HG02798 (cell line): ENCODE results near the gene RNF14.
"Not testable (repeated sequence)": the region's sequence is repeated elsewhere in the genome, so short reads cannot be mapped to it uniquely, and the experiment has no call there.

Experiments
- ATAC-seq: cut with Tn5 transposase; IDR thresholded peaks from one replicate; pipeline ENCODE4 v1.9.1; 2021; ENCODE audit warnings: mild to moderate bottlenecking; ENCODE audit not compliant: unreplicated experiment, poor library complexity

RNF14 gene

GRCh38 chr5:142011572-142012185 is 42.8 kb downstream of the RNF14 start:
- ATAC-seq: no peak

DNA sequence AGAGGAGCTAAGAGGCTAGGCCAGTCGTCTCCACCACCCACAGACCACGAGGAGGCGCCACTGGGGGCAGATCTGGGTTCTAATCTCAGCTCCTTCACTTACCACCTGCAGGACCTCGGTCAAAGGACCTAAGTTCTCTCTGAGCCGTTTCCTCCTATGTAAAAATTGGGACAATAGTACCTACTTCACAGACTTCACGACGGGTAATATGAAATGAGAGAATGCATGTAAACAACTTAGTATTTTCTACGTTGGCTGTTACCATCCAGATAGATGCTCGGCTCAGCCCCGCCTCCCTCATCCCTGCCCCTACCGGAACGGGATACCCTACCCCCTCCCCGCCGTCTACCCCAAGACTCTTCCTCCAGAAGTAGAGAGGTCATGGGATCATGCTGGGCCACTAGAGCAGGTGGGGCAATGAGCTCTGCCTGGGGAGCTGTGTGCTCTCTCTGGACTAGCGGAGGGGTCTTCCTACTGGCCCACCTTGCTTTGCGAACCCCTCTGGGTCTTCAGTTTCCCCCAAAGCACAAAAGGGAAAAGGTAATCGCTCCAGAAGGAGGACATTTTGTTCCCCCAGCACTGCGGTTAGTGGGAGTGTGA is 43.4 kb downstream of the RNF14 start:
- ATAC-seq: no peak

GRCh38 chr5:142012792-142013388 is 44.0 kb downstream of the RNF14 start, which contains the start of gene GNPDA1:
GNPDA1 (minus strand) TSS chr5:142013027; CDS start chr5:142012035, 992 bp downstream.
- ATAC-seq: peak; percentile 84

GRCh38 chr5:142013734-142014521 is 45.0 kb downstream of the RNF14 start:
- no peak for ATAC-seq

DNA sequence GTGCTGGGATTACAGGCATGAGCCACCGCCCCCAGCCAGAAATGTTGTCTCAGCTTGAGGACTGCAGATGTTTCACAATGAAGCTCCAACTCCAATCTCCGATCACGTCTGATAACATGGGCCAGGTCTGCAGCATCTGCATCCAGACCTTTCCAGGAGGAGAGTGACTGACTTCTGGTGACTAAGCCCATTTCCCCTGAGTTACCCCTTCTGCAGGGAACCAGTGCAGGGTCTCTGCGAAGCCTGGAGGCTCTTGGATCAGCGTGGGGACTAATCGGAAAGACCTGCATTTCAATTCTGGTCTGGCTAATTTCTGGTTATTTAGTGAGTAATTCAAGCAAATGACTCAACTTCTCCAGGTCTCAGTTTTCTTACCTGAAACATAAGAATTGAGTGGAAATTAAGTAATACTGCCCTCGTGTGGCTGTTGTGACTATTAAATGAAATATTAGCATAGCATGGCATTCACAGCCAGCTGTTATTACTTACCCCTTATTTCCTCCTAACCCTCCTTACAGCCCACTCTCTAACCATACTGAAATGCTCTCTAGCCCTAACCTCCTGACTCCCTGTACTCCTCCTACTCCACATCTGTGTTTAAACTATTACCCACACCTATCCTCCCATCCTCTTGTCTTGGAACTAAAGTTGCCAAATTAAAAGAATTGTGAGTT is 46.1 kb downstream of the RNF14 start:
- ATAC-seq: peak; percentile 35

DNA sequence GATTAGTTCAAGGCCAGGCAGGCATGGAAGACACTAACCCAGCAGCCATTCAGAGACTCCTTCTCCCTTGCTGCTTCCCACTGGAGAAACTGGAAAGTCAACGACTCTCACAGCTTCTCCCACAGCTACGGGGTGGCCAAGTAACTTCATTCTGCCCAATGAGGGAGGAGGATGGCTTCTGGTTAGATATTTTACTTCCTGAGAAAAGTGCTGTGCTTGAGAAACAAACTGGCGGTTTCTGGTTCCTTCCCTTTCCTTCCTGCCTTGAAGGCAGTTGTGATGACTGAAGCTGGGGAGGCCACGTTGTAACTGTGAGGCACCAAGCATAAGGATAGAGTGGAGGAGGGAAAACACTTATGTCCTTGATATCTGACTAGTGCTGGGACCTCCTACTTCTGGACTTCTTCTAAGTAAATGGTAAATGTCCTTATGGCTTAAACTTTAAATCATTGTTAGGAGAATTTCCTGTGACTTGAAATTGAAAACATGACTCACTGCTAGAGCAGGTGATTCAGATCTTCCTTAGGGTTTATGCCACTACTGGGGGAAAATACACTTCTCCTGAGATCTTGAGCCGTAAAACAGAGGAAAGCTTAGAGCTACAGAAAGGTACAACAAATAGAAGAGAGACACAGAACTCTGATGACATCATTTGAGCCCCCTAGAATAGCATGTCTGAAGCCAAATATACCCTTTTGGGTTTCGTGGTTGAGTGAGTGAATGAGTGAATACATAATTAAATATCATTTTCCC is 47.1 kb downstream of the RNF14 start:
- peak; percentile 24 for ATAC-seq

DNA sequence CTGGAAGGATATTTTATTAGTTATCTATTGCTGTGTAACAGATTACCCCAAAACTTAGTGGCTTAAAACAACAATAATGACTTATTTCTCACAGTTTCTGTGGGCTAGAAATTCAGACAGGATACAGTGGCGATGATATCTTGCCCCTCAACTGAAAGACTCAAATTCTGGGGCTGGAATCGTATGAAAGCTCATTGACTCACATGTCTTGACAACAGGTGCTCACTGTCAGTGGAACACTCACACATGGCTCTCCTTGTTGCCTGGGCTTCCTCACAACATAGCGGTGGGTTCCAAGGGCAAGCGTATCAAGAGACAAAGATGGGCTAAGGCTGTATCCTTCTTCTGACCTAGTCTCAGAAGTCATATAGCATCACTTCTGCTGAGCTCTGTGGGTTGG is 47.7 kb downstream of the RNF14 start:
- ATAC-seq: peak; percentile 17

DNA sequence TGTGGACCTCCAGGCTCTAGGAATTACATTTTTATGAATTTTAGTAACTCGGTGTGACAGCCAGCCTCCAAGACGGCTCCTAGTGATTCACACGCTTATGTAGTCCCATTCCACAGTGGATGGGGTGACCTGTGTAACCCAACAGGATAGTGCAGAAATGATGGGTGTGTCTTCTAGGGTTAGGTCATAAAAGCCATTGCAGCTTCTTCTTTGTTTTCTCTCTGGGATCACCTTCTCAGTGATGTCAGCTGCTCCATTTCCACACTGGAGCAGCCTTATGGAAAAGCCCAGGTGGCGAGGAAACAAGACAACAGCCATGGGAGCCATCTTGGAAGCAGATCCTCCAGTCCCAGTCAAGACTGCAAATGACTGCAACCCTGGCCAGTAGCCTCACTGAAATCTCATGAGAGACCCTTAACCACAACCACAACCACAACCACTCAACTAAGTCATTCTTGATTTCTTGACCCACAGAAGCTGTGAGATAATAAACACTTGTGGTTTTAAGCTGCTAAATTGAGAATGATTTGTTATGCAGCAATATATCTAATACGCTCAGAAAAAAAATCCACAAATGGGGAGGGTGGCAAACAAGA is 49.0 kb downstream of the RNF14 start:
- peak; percentile 47 for ATAC-seq

DNA sequence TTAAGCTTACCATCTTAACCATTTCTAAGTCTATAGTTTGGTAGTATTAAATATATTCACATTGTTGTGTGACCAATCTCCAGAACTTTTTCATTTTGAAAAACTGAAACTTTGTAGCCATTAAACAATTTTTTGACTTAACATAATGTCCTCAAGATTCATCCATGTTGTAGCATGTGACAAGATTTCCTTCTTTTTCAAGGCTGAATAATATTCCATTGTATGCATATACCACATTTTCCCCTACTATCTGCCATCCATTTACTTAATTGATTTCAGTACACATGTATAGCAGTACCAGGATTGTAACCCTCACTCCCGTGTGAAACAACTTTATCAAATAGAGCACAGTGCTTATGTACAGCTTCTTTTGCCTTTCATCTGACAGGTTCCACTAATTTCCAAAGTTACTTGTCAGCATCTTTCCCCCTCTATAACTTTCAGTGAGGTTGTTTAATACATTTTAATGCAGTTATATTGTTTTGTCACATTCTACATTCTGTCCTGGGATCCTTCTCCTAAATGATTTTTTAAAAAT is 51.3 kb downstream of the RNF14 start:
- no peak for ATAC-seq

DNA sequence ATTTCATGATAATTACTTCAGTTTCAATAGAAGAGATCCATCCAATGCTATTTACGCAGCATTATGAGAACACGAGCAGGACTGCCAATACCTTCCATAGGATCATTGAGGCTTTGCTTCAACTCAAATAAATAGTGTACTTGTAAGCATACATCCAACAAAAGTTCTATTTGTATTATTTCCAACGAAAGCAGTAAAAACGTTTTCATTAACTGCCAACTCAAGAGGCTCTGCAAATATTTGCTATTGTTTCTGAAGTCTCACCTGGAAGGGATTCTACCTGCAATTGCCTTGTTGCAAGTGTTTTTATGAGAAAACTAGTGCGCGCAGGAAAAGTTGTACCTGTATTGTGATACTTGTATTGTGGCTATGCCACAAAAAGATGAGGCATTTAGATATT is 54.9 kb downstream of the RNF14 start:
- ATAC-seq: no peak

DNA sequence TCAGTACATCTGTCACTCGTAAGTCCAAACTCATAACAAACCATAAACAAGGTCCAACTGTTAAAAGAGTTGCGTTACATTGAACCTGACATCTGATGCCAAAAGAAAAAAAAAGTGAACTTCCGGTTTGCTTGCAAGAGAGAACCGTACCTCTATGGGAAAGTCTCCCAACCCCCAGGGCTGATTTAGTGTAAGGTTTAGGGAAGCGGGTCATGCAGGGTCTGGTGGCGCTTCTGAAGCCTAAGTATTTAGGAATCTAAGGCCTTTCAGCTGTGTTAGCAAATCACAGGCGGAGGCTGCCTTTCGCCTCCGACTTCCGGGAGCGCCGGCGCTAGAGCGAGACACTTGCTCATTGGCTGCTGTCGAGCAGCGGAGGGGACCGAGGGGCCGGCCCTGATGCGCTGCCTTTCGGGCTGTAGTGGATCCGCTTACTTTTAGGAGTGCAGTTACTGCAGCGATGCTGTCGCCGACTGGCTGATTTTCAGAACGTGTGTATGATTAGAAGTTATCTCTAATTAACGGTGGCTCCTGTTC is 55.9 kb downstream of the RNF14 start:
- ATAC-seq: peak; percentile 100

GRCh38 chr5:142025637-142026036 is 56.7 kb downstream of the RNF14 start:
- ATAC-seq: no peak

- ATAC-seq: no peak
Measured at GRCh38 chr5:142032150-142032549, 63.2 kb downstream of the RNF14 start.

DNA sequence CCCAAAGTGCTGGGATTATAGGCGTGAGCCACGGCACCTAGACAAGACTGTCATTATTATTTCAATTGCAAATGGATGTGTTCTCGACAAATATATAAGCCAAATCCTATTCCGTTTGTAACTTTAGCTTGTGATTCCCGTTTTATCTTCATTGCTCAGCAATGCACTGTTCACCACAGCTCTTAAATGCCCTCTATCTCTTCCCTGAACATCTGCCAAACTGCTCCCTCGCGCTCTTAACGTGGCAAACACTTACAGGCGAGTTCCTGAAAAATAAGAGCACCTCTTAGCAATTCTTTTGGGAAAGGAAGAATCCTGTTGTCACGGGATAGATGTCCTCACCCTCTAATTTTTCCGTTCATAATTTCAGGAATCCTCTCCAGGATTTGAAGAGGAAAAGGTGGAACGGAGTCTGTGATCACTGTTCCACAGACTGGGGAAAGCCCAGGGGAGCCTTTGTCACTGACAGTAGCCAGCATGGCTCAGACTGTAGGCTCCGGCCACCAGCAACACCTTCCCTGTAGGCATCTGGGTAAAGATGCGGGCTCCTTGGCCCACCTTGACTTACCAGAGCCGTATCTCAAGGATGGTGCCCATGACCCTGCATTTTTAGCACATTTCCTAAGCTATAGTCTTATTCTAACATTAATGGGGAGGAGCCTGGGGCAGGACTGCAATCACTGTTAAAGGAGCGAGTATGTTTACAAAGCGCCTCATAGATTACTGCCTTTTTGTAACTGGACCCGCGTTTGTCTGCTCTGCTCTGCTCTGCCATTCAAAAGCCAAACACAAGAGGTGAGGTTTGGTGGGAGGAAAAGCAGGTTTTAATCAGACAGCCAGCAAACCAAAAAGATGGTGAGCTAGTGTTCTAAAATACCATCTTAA is 64.1 kb downstream of the RNF14 start:
- ATAC-seq: no peak

DNA sequence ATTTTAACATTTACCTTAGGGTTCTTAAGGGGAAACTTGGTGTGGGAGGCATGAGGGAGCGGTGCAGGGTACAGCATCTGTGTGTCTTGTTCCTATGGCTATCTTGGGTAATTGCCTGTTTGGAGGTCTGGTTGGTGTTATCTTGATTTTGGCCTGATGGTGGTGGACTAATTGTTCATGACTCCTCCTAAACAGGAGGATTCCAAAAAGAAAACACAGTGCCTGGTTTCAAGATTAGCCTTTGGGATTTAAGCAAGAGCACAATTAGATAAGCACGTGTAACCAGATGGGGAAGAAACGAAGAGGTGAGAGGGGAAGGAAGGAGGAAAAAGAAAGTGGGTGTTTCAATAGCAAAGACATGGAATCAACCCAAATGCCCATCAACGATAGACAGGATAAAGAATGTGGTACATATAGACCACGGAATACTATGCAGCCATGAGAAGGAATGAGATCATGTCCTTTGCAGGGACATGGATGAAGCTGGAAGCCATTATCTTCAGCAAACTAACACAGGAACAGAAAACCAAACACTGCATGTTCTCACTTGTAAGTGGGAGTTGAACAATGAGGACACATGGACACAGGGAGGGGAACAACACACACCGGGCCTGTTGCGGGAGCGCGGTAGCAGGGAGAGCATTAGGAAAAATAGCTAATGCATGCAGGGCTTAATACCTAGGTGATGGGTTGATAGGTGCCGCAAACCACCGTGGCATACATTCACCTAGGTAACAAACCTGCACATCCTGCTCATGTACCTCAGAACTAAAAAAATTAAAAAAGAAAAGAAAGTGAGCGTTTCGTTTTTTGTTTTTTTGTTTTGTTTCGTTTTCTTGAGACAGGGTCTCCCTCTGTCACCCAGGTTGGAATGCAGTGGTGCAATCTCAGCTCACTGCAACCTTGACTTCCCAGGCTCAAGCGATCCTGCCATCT is 65.0 kb downstream of the RNF14 start:
- not testable (repeated sequence) for ATAC-seq

DNA sequence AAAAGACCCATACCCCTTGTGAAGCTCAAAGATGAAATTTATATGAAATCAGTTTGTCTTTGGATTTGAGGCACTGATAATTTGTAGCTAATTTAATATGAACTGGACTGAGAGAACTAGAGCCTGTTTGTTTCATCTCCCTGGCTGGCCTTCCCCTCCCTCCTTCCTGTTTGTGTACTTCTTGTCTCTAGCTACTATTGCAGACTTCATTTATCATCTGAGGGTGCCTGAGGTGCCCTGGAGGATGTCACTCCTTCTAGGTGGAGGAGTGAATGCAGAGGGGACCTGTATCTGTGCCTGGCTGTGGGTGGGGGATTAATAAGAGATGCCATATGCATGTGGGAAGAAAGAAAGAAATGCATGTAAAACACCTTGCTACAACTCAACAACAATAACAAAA is 66.1 kb downstream of the RNF14 start:
- ATAC-seq: no peak

DNA sequence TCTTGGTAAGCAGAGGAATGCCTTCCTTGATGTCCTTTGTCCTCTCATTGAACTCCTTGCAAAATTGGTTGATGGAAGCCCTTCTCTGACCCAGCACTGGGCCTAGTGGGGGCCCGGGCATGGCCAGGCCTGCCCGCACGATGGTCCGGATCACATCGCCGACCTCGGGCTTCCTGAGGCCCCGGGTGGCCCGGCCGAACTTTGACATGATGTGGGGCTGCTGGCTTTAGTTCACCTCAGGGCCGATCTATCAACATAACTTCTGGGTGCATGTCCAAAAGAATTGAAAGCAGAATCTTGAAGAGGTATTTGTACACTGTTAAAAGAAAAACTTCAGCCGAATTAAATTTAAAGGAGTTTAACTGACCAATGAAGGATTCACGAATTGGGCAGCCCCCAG is 68.0 kb downstream of the RNF14 start:
- no peak for ATAC-seq
